SK-N-SH (cell line): ENCODE data around the gene PFKFB2. TPM values are rescaled to one million over a fixed set of nuclear protein-coding genes. Genes with fewer than 3 reads are reported as not detected.

Experiments used
- CTCF ChIA-PET: fragments of 300-600, 350-600 bp; formaldehyde crosslinking; extraction: SDS; loops from one replicate; lab custom pipeline; 2021; lab: Yijun Ruan, JAX
- POLR2A ChIA-PET: fragments of 350-600 bp; sonication (Branson Sonifier 250); formaldehyde crosslinking; extraction: SDS; loops from one replicate; lab custom pipeline; 2020; ENCODE audit warnings: antibody characterized with exemption, inconsistent platforms; lab: Yijun Ruan, JAX
- DNase-seq: peaks from one replicate; pipeline ENCODE4 v3.0.0; 2012
- H2AFZ ChIP-seq: fragments of 200-600 bp; sonication (generic); 2 replicates; pipeline ENCODE4 v1.8.1; 2016; ENCODE audit warnings: antibody characterized with exemption, mild to moderate bottlenecking, low read depth
- H3F3A ChIP-seq: fragments of 200-600 bp; sonication (generic); replicated peaks from 2 replicates; pipeline ENCODE3; 2016; ENCODE audit warnings: antibody characterized with exemption, mild to moderate bottlenecking; ENCODE audit not compliant: insufficient read depth
- H3K27ac ChIP-seq, 2 experiments: fragments of 200-500 bp in 1 of 2; fragments of 200-600 bp in 1 of 2; sonication (Bioruptor generic) in 1 of 2; sonication (generic), shearing (Covaris generic) in 1 of 2; 2 replicates each; pipeline versions ENCODE4 v1.5.1 to v1.6.1; 2014 to 2016; ENCODE audit warnings: low read depth in 2 of 2, inconsistent platforms in 1 of 2, low read length in 1 of 2, mild to moderate bottlenecking in 1 of 2, mixed read lengths in 1 of 2
- H3K27me3 ChIP-seq: fragments of 200-600 bp; sonication (generic), shearing (Covaris generic); 2 replicates; pipeline ENCODE4 v1.6.1; 2016; ENCODE audit warnings: mixed run types; ENCODE audit not compliant: insufficient read depth
- H3K36me3 ChIP-seq, 2 experiments: fragments of 200-500 bp in 1 of 2; fragments of 200-600 bp in 1 of 2; sonication (Bioruptor generic) in 1 of 2; sonication (generic) in 1 of 2; replicated peaks in 1 of 2; 2 replicates each; pipeline versions ENCODE3 to v1.5.1; 2014 to 2016; ENCODE audit warnings: low read length in 1 of 2, mild to moderate bottlenecking in 1 of 2; ENCODE audit not compliant: insufficient read depth in 2 of 2, control insufficient read depth in 1 of 2
- H3K4me1 ChIP-seq, 2 experiments: fragments of 200-500 bp in 1 of 2; fragments of 200-600 bp in 1 of 2; sonication (Bioruptor generic) in 1 of 2; sonication (generic), shearing (Covaris generic) in 1 of 2; 2 replicates each; pipeline versions ENCODE4 v1.5.1 to v1.6.1; 2014 to 2016; ENCODE audit warnings: low read depth in 1 of 2, low read length in 1 of 2, mixed run types in 1 of 2; ENCODE audit not compliant: insufficient read depth in 2 of 2, control insufficient read depth in 1 of 2
- H3K4me2 ChIP-seq: fragments of 200-600 bp; sonication (generic), shearing (Covaris generic); 2 replicates; pipeline ENCODE4 v1.6.1; 2017; ENCODE audit warnings: mixed run types
- H3K4me3 ChIP-seq, 2 experiments: fragments of 200-500 bp in 1 of 2; fragments of 200-600 bp in 1 of 2; sonication (Bioruptor generic) in 1 of 2; sonication (generic), shearing (Covaris generic) in 1 of 2; 2 replicates each; pipeline versions ENCODE4 v1.5.1 to v1.8.1; 2014 to 2016; ENCODE audit warnings: low read depth in 2 of 2, inconsistent platforms in 1 of 2, low read length in 1 of 2, mild to moderate bottlenecking in 1 of 2, mixed read lengths in 1 of 2, moderate library complexity in 1 of 2
- H3K79me2 ChIP-seq: fragments of 200-600 bp; sonication (generic); 2 replicates; pipeline ENCODE4 v1.8.1; 2017; ENCODE audit warnings: mild to moderate bottlenecking; ENCODE audit not compliant: insufficient read depth
- H3K9ac ChIP-seq: fragments of 200-600 bp; sonication (generic); 2 replicates; pipeline ENCODE4 v1.6.1; 2017; ENCODE audit warnings: mixed run types
- H3K9me2 ChIP-seq: fragments of 200-600 bp; sonication (generic); 2 replicates; pipeline ENCODE4 v1.6.1; 2017; ENCODE audit warnings: mixed run types
- H3K9me3 ChIP-seq: fragments of 200-600 bp; sonication (generic); 2 replicates; pipeline ENCODE4 v1.6.1; 2017; ENCODE audit warnings: mixed run types, mild to moderate bottlenecking, moderate library complexity
- H4K20me1 ChIP-seq: fragments of 200-600 bp; sonication (generic); 2 replicates; pipeline ENCODE4 v1.6.1; 2017; ENCODE audit warnings: mild to moderate bottlenecking, mixed run types; ENCODE audit not compliant: insufficient read depth
- CHD2 ChIP-seq: fragments of 150-350 bp; IDR thresholded peaks from 2 replicates; pipeline ENCODE4 v1.6.1; 2018; ENCODE audit warnings: low read length; ENCODE audit not compliant: partially characterized antibody
- EP300 ChIP-seq, 2 experiments: IDR thresholded peaks; 2 replicates each; pipeline versions ENCODE4 v1.4.0 to v1.6.1; 2012; ENCODE audit warnings: borderline replicate concordance in 1 of 2, low read depth in 1 of 2, low read length in 1 of 2
- EZH2phosphoT487 ChIP-seq: fragments of 200-600 bp; sonication (generic); IDR thresholded peaks from 2 replicates; pipeline ENCODE4 v1.6.1; 2017; ENCODE audit warnings: low read depth, mixed run types, mild to moderate bottlenecking, antibody characterized with exemption, moderate library complexity, borderline replicate concordance
- FOSL2 ChIP-seq: IDR thresholded peaks from 2 replicates; pipeline ENCODE4 v1.4.0; 2012; ENCODE audit warnings: low read depth, mild to moderate bottlenecking, moderate library complexity, borderline replicate concordance
- GABPA ChIP-seq: IDR thresholded peaks from 2 replicates; pipeline ENCODE4 v1.4.0; 2012; ENCODE audit warnings: low read depth, mild to moderate bottlenecking
- GATA2 ChIP-seq: sonication (generic); formaldehyde crosslinking; IDR thresholded peaks from 2 replicates; pipeline ENCODE4 v1.5.0; 2020; ENCODE audit warnings: mild to moderate bottlenecking, missing genetic modification reagents
- JUND ChIP-seq: IDR thresholded peaks from 2 replicates; pipeline ENCODE4 v1.4.0; 2012
- MEF2A ChIP-seq: IDR thresholded peaks from 2 replicates; pipeline ENCODE4 v1.4.0; 2012; ENCODE audit warnings: low read depth, borderline replicate concordance
- MXI1 ChIP-seq: IDR thresholded peaks from 2 replicates; pipeline ENCODE4 v1.6.1; 2012; ENCODE audit warnings: mild to moderate bottlenecking, low read depth, low read length, improper control_type of control experiment
- NFIC ChIP-seq: IDR thresholded peaks from 2 replicates; pipeline ENCODE4 v1.4.0; 2012; ENCODE audit warnings: borderline replicate concordance
- NRF1 ChIP-seq: IDR thresholded peaks from 2 replicates; pipeline ENCODE4 v1.6.1; 2012; ENCODE audit warnings: low read depth, mild to moderate bottlenecking, low read length
- PBX3 ChIP-seq: IDR thresholded peaks from 2 replicates; pipeline ENCODE4; 2012
- RFX5 ChIP-seq: IDR thresholded peaks from 2 replicates; pipeline ENCODE4 v1.6.1; 2012; ENCODE audit warnings: mild to moderate bottlenecking, improper control_type of control experiment, low read length
- SMC3 ChIP-seq: IDR thresholded peaks from 2 replicates; pipeline ENCODE4 v1.6.1; 2012; ENCODE audit warnings: low read depth, low read length, improper control_type of control experiment
- TCF12 ChIP-seq: IDR thresholded peaks from 2 replicates; pipeline ENCODE4 v1.4.0; 2012
- TEAD4 ChIP-seq: IDR thresholded peaks from 2 replicates; pipeline ENCODE4 v1.4.0; 2012; ENCODE audit warnings: mild to moderate bottlenecking, borderline replicate concordance; ENCODE audit not compliant: insufficient read depth
- USF1 ChIP-seq: IDR thresholded peaks from 2 replicates; pipeline ENCODE4 v1.4.0; 2012; ENCODE audit warnings: low read depth, borderline replicate concordance
- USF2 ChIP-seq: fragments of 150-350 bp; IDR thresholded peaks from 2 replicates; pipeline ENCODE4 v1.6.1; 2017; ENCODE audit warnings: antibody characterized with exemption, low read length, low read depth, borderline replicate concordance
- ZBTB33 ChIP-seq: IDR thresholded peaks from 2 replicates; pipeline ENCODE4 v1.4.0; 2012; ENCODE audit warnings: low read depth, borderline replicate concordance
- WGBS: methylation state at CpG from one replicate; pipeline ENCODE4 v1.1.6; 2017; ENCODE audit warnings: low lambda C conversion rate; 5-methylcytosine and 5-hydroxymethylcytosine counted together
- polyA plus RNA-seq, 3 experiments: library from polyadenylated mRNA; depleted of rRNA; stranded (reverse); fragments of >200 nt; gene quantifications; 2 replicates each; pipeline ENCODE4 v1.2.3, GENCODE V29; 2012

Gene PFKFB2
- polyA plus RNA-seq, 1 of the 3 experiments (the other 2 are of a cell fraction) = 1.8 TPM

GRCh38 chr1:207027206-207027777, 25.8 kb upstream of the PFKFB2 start:
- TF ChIP-seq FOSL2 (peak; percentile 79; the same call in 1 of the 2 replicates), JUND (peak; percentile 59), TEAD4 (0 out of 2 replicates have a peak, but pooled peaks have one; percentile 37), SMC3 (no peak), TCF12 (peak; percentile 42; the same call in 1 of the 2 replicates), MEF2A (no peak), EZH2phosphoT487 (no peak), NFIC (peak; percentile 29), MXI1 (no peak), EP300 (IDR thresholded peaks at IDR 0.05; ENCODE audit: borderline replicate concordance in 1 of 2, low read depth in 1 of 2, low read length in 1 of 2) (peak in 1 of 2 experiments; percentile 18; a peak in 1 of 4 replicates)
- H3K79me2 ChIP-seq = no peaks in the 10 kb centered on the region
- no peaks in the 10 kb centered on the region for H3K36me3 ChIP-seq
- WGBS = 67% methylated on average over 18 of the region's 18 CpGs
- H3F3A ChIP-seq = peaks cover 17% of the 10 kb centered on the region
- no peaks in the 10 kb centered on the region for H3K9me3 ChIP-seq
- no peak overlapping the region for H2AFZ ChIP-seq
- DNase-seq = no peak
- ChIA-PET POLR2A (no interaction called here), CTCF (interaction anchor here (0.5 to 0.6 kb wide), 2 partner anchors 472 to 593 kb away, joined by 3 read pairs; no protein-coding TSS in a partner anchor)
- H3K27ac ChIP-seq = no peak overlapping the region; a peak in 1 of 4 replicates
- no peaks in the 10 kb centered on the region for H4K20me1 ChIP-seq
- H3K9me2 ChIP-seq = no peaks in the 10 kb centered on the region
- H3K27me3 ChIP-seq = no peaks in the 10 kb centered on the region
- no peak overlapping the region for H3K9ac ChIP-seq
- H3K4me3 ChIP-seq = no peak overlapping the region
- H3K4me1 ChIP-seq = peaks cover 8 to 36% of the 10 kb centered on the region in 2 experiments
- H3K4me2 ChIP-seq = peak overlapping the region; percentile 53; the same call in 1 of the 2 replicates

- H3K4me2 ChIP-seq = no peak overlapping the region
- ChIA-PET POLR2A (no interaction called here), CTCF (interaction anchor here (0.5 to 1.4 kb wide), 2 partner anchors 293 to 471 kb away, joined by 3 to 4 read pairs; no protein-coding TSS in a partner anchor)
These were observed 25.2 kb upstream of the PFKFB2 start for GRCh38 chr1:207027921-207028320.

More at GRCh38 chr1:207027921-207028320, 25.2 kb upstream of the PFKFB2 start:
- no peaks in the 10 kb centered on the region for H3K9me3 ChIP-seq
- H3K9me2 ChIP-seq = no peaks in the 10 kb centered on the region
- H3K9ac ChIP-seq = no peak overlapping the region
- H2AFZ ChIP-seq = no peak overlapping the region
- no peaks in the 10 kb centered on the region for H3K36me3 ChIP-seq
- H4K20me1 ChIP-seq = no peaks in the 10 kb centered on the region
- no peak for TF ChIP-seq CHD2
- TF ChIP-seq USF1 = no peak
- TF ChIP-seq USF2 = no peak
- no peak for TF ChIP-seq MEF2A
- TF ChIP-seq ZBTB33 = no peak
- no peak for TF ChIP-seq GATA2
- no peak for TF ChIP-seq NFIC
- TF ChIP-seq JUND = no peak
- no peak for TF ChIP-seq PBX3
- no peak for TF ChIP-seq SMC3
- no peak for TF ChIP-seq FOSL2
- TF ChIP-seq GABPA = no peak
- no peak for TF ChIP-seq EP300 (IDR thresholded peaks at IDR 0.05; ENCODE audit: borderline replicate concordance in 1 of 2, low read depth in 1 of 2, low read length in 1 of 2)
- TF ChIP-seq NRF1 = no peak
- TF ChIP-seq RFX5 = no peak
- no peak for TF ChIP-seq EZH2phosphoT487
- H3K27me3 ChIP-seq = no peaks in the 10 kb centered on the region
- WGBS = 53% methylated on average over 1 of the region's 1 CpG
- H3K27ac ChIP-seq = no peak overlapping the region
- H3K4me3 ChIP-seq = no peak overlapping the region
- no peak for DNase-seq
- peaks cover 17% of the 10 kb centered on the region for H3F3A ChIP-seq
- peaks cover 8 to 36% of the 10 kb centered on the region in 2 experiments for H3K4me1 ChIP-seq
- no peaks in the 10 kb centered on the region for H3K79me2 ChIP-seq
